ENCODE results near the gene MLIP.

Gene MLIP

DNA sequence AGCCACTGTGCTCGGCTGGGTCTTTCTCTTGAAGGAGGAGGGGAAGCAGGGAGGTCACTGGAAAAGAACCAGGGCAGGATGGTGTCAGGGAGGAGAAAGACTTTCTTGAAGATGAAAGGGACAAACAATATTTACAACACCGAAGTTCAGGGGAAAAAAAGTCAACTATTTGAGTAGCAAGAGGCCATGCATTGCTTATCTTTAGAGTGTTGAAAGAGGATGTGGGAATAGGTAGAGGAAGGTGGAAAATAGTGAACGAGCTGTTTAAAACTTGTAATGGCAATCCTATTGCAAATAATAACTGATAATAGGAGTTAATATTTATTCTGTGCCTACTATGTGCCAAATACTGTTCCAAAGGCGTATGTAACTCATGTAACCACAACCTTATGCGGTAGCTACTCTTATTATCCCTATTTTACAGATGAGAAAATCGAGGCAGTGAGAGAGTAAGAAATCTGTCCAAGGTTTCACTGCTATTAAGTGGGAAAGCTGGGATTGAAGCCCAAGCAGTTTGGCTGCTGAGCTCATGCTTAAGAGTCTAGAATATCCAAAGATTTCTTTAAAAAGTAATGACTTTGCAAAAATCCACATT lies 12.7 kb upstream of the MLIP start:
- DNase-seq = no peak

DNA sequence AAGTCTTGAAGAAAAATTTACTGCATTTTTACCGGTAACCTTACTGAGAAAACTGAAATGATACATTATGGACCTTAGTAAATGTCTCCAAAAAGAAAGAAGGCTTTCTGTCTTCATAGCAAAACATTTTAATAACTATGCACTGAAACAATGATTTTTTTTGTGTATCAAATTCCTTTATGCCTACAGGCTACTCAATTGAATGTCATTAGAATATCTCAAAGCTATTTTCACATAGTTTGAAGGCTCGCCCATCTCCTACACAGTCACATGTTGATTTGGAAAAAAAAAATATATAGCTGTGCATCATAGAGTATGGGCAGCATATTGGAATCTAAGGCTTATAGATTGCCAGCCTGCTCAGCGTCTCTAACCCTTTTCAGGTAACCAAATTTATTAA lies 12.0 kb upstream of the MLIP start:
- DNase-seq = no peak

- no peak for DNase-seq
Measured at GRCh38 chr6:54100411-54101006, 10.7 kb upstream of the MLIP start.

GRCh38 chr6:54102238-54102637 lies 9.0 kb upstream of the MLIP start:
- no peak for DNase-seq

- DNase-seq = no peak
Measured at GRCh38 chr6:54103497-54103896, 7.7 kb upstream of the MLIP start.

GRCh38 chr6:54106727-54107126 lies 4.5 kb upstream of the MLIP start:
- no peak for DNase-seq

DNA sequence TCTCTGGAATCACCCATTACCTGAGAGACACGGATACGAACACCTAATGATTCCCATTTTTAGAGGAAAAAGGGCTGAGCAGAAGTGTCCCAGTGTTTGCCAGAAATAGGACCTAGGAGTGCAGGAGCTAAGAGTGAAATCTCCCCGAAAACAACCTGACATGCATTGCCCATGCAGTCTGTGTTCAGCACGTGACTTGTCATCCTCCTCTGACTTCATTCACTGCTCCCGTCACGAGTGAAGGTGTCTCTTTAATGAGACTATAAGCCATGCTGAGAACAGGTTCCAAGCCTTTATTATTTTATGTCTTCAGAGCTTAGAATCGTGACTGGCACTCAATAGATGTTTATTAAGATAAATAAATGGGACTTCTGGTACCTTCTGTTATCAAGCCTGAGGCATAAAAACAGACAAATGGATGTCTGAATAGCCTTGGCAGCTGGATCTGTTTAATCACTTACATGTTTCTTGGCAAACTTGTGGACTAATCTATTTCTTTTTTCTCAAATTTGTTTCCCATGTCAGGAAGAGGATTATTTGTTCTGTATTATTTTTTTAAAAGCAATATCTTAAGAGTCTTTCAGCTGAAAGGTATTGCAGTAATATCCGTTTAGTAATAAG lies 3.7 kb upstream of the MLIP start:
- DNase-seq = no peak

DNA sequence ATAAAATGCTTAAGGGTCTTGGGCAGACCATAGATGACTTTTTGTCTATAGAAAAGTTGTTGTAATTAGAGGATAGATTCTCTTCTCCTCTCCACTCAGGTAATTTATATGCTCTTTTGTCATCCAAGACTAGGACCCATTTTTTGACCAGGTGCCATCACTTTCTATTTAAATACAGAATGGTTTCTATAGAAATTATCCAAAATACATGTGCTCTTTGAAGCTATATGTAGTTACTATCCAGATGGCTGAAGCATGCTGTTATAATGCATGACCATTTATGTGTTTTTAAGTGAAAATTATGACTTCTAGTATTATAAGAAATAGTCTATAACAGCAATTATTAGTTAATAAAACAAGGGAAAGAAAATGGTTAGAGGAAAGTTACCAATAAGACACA lies 3.0 kb upstream of the MLIP start:
- no peak for DNase-seq

GRCh38 chr6:54109586-54109985 lies 1.7 kb upstream of the MLIP start:
- DNase-seq = no peak

- no peak for DNase-seq
Measured at GRCh38 chr6:54112151-54112650, 958 bp downstream of the MLIP start.

DNA sequence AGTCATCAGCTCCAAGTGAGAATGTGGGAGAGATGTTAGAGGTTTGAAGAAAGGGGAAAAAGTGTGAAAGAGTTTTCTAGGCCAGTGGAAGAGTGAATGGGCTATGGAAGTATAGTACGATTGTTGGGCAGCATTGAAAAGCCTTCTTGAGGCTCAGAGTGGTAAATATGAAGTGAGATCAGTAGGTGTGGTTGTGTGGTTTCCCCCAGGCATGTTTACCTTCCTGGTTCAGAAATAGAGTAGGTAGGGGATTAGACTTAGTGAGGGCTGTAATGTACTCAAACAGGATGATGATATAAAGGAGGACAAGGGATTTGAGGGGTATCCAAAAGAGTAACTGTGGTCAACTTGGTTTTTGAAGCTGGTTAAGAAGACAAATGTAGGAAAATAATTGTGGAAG lies 3.7 kb downstream of the MLIP start:
- DNase-seq = no peak

- DNase-seq = no peak
Measured at GRCh38 chr6:54115966-54116365, 4.7 kb downstream of the MLIP start.

GRCh38 chr6:54118117-54118516 lies 6.9 kb downstream of the MLIP start:
- no peak for DNase-seq

GRCh38 chr6:54125493-54125892 lies 14.2 kb downstream of the MLIP start:
- DNase-seq = no peak

DNA sequence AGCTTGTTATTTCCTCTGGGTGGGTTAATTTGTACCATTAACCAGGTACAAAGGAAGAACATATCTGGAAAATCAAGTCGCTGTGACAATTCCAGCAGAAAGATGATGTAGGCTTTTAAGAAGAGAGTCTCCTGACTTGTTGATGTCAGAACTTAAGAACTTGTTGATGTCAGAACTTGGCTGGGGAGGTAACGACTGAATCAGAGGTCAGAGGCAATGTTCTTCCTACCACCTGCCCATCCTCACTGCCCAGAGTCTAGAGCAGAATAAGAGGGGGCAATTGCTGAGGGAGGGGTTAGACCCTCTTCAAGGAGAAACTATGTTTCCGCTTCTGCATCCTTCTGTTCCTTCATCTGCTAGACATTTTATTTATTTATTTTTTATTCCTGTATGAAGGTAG lies 18.9 kb downstream of the MLIP start:
- DNase-seq = no peak

DNA sequence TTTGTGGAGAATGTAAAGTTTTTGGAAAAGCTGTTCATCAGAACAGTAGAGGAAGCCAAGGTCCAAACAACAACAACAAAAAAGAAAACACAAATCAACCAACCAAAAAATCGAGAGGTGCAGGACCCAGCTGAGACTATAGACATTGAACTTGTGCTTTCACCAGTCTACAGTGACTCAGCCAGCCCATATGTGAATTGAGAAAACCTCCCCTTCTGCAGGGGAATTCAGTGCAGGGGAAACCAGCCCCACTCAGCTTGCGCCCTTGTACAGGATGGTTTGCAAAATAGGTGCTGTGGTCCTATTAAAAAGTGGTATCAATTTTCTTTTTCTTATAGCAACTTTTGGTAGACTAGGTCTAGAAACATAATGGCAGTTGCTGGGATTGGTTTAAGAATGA lies 21.3 kb downstream of the MLIP start:
- no peak for DNase-seq

DNA sequence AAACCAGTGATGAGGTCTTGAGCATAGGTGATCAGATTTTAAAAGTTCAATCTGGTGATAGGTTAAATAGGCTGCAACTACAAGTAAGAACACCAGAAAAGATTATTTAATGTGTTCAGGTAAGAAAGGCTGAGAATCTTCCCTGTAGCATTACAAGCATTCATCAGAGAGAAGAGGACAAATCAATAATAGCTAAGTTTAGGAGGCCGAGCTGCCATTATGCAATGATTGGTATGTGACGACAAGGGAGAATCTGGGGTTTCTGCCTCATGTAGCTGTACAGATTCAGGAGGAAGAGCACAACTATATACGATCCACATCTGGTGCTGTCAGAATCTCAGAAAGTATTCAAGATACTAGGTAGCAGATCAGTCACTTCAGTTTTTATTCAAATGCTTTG lies 21.9 kb downstream of the MLIP start:
- no peak for DNase-seq

DNA sequence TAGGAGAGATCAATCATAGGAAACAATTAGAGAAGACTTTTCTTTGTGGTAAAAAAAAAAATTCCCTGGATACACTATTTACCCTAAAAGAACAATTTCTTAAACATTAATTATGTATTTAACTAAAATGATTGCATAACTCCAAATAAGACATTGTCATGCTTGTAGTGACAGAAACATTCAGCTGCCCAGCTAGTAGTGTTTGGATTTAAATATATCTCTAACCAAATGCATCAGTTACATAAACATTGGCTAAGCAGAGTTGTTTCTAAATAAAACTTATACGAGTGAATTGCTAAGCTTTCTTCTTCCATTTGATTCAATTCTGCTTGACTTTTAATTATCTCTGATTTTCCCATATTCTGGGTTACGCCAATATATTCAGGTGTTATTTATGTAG lies 23.7 kb downstream of the MLIP start:
- no peak for DNase-seq

DNA sequence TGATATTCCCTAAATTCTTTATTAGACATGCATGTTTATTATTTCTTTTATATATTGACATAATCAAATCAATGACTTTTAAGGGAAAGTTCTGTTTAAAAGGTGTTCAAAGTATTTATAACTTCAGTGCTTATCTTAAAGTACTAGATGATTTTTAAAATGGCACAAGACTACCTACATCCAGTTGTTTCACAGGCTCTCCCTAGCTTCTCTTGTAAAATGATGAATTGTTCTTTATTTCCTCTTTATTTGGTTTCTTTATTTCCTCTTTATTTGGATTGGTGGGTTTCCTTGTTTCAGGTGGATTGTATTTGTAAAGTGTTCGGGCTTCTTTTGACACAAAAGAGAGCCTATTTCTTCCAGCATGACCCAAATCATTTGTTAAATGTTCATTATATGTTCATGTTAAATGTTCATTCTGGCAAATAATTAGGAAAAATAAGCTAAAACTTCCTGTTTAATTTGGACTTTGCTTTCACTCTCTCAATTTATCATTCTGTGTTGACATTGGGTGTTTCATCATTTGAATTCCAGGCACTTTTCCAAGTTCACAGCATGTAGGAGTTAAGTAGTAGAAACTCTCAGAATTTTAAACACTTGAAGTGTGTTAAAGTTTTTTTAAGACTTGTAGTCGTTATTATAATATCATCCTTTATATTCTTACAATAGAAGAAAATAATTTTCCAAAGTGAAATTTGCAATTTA lies 24.6 kb downstream of the MLIP start:
- no peak for DNase-seq

- DNase-seq = no peak
Measured at GRCh38 chr6:54138795-54139194, 27.6 kb downstream of the MLIP start.

GRCh38 chr6:54140811-54141210 lies 29.6 kb downstream of the MLIP start:
- no peak for DNase-seq

DNA sequence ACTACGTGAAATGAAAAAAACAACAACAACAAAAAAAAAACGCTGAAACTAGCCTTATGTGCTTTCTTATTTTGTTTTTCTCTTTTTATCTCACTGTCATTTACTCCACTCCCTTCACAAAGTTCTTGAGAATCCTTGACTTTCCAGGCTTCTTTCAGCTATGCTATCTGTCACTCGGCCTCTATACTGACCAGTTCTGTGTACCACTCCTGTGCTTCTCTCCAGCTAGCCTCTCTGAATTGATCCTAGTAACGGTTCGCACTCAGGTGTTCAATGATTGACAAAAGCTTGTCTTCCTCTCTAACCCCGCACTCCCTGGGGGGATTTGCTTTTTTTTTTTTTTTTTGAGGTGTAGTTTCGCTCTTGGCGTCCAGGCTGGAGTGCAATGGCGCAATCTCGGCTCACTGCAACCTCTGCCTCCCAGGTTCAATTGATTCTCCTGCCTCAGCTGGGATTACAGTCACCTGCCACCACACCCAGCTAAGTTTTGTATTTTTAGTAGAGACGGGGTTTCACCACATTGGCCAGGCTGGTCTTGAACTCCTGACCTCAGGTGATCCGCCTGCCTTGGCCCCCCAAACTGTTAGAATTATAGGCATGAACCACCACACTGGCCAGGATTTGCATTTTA lies 31.8 kb downstream of the MLIP start:
- DNase-seq = no peak

GRCh38 chr6:54151861-54152260 lies 40.6 kb downstream of the MLIP start:
- DNase-seq = no peak
